ENCODE data around the gene TPK1.

TPK1 gene

DNA sequence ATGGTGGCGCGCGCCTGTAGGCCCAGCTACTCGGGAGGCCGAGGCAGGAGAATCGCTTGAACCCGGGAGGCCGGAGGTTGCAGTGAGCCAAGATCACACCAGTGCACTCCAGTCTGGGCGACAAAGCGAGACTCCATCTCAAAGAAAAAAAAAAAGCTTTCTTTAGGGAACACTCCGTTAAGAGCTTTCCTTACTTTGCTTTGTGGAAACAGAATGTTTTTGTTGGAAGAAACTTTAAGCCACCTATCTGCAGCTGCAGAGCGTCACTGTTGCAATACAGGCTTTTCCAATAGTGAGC, 641 bp upstream of the TPK1 start:
- peaks cover 7 to 30% of the 10 kb centered on the region in 2 donors for H3K4me1 Mint-ChIP-seq

DNA sequence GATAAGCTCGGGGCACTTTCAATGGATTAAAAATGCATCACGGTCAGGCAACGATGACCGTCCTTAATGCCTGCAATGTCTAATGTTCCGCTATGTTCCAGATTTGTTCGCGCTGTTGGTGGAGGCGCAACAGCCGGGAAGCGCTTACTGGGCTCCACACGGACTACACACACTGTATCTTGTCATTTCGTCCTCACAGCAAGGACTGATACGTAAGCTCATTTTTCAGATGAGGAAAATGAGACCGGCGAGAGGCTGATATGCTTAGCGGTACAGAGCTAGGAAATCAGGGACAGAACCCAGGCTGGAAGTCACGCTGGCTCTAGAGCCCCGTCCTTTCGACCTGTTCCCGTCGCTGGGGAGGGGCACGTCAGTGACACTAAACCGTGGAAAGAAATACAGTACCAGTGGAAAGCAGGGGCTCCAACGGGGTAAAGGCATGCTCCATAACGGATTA, 670 bp downstream of the TPK1 start:
- peak; percentile 6 for DNase-seq
- ATAC-seq (replicated peaks), result peak; percentile 38 to 43
- peak overlapping the region; percentile 99 for H3K27ac Mint-ChIP-seq
- H3K9me3 Mint-ChIP-seq, result peaks cover 10 to 13% of the 10 kb centered on the region in 2 donors
- no peaks in the 10 kb centered on the region for H3K27me3 Mint-ChIP-seq
- peaks cover 12 to 31% of the 10 kb centered on the region in 2 donors for H3K4me1 Mint-ChIP-seq
- H3K4me3 Mint-ChIP-seq, result peak overlapping the region; percentile 89 to 99
- peaks cover 10 to 12% of the 10 kb centered on the region in 2 donors for H3K36me3 Mint-ChIP-seq

More for the DNA sequence above, 641 bp upstream of the TPK1 start:
- Mint-ChIP-seq H3K4me3 (peak overlapping the region; percentile 82 to 89), H3K27ac (peak overlapping the region; percentile 94), H3K27me3 (no peaks in the 10 kb centered on the region), H3K36me3 (peaks cover 7 to 9% of the 10 kb centered on the region in 2 donors), H3K9me3 (peaks cover 7 to 8% of the 10 kb centered on the region in 2 donors)
- DNase-seq (no peak), ATAC-seq (replicated peaks) (no peak)

DNA sequence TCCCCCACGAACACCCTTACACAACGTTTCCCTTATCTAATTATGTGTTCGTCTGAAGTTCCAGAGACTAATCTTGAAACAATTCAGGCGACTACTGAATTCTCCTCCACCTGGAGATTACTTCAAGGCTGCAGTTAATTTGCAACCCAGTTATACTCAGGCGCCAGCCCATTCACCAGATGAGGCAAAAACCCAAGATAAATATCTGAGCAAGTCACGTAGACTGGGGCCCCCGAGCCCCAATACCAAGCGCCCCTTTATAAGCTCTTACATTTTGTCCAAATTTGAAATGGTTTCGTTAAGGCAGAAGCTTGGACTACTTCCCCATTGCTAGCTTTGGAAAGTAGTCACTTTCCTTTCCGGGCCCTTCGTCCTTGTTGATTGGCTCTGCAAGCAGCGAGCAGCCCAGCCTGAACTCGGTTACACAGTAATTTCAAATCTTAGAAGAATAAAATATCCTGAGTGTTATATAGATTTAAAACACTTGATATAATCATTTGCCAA, 1.2 kb downstream of the TPK1 start:
- peaks cover 11 to 13% of the 10 kb centered on the region in 2 donors for H3K9me3 Mint-ChIP-seq
- H3K27ac Mint-ChIP-seq, result peak overlapping the region; percentile 99
- H3K4me1 Mint-ChIP-seq, result peaks cover 14 to 33% of the 10 kb centered on the region in 2 donors
- DNase-seq (peak; percentile 17), ATAC-seq (replicated peaks) (peak; percentile 33 to 41)
- peaks cover 10 to 12% of the 10 kb centered on the region in 2 donors for H3K36me3 Mint-ChIP-seq
- H3K4me3 Mint-ChIP-seq, result peak overlapping the region; percentile 89 to 99
- H3K27me3 Mint-ChIP-seq, result no peaks in the 10 kb centered on the region

DNA sequence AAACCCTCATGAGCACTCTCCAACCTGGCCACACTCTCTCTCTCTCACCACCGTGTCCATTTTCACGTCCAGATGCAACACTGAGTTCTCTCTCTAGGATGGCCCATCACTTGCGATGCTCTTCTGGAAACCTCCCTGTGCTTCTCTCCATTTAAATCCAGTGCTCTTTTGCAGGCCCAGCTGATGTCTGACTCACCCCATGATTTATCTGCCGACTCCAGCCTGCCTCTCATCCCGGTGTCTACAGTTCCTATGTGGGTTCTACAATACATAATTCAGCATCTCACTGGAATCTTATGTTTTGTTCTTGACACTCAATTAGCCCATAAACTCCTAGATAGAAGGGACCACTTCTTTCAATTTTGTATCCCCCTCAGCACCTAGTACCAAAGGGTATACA, 5.0 kb downstream of the TPK1 start:
- Mint-ChIP-seq H3K4me3 (no peak overlapping the region), H3K27ac (no peak overlapping the region), H3K9me3 (peaks cover 4 to 6% of the 10 kb centered on the region in 2 donors), H3K4me1 (peaks cover 12 to 45% of the 10 kb centered on the region in 2 donors), H3K36me3 (peaks cover 8% of the 10 kb centered on the region in 2 donors), H3K27me3 (no peaks in the 10 kb centered on the region)
- DNase-seq, result no peak
- no peak for ATAC-seq (replicated peaks)

DNA sequence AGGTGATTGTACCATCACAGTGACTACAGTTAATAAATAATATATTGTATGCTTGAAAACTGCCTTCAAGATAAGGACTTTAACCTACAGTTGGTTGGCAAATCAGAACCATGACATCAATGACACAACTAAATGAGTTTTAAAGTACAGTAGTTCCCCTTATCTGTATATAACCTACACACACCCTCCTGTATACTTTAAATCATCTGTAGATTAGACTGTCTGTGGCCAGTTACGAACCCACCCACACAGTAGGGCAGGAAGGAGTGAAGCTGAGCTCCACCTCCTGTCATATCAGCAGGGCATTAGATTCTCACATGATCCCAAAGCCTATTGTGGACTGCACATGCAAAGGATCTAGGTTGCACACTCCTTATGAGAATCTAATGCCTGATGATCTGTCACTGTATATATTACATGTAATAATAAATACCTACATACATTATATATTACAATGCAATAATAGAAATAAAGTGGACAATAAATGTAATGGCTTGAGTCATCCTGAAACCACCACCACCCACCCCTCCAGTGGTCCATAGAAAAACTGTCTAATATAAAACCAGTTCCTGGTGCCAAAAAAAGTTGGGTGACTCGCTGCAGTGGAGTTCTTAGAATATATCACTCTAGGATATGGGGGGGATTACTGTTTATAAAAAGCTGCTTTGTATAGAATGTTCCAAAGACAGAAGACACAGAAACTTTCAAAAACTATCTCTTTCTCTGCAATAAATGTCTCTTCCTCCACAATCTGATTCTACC, 5.6 kb downstream of the TPK1 start:
- Mint-ChIP-seq H3K4me1 (peaks cover 15 to 51% of the 10 kb centered on the region in 2 donors), H3K27ac (no peak overlapping the region), H3K36me3 (peaks cover 8% of the 10 kb centered on the region in 2 donors), H3K4me3 (no peak overlapping the region), H3K27me3 (no peaks in the 10 kb centered on the region), H3K9me3 (peaks cover 4 to 6% of the 10 kb centered on the region in 2 donors)
- peak; percentile 56 to 61 for ATAC-seq (replicated peaks)
- no peak for DNase-seq

DNA sequence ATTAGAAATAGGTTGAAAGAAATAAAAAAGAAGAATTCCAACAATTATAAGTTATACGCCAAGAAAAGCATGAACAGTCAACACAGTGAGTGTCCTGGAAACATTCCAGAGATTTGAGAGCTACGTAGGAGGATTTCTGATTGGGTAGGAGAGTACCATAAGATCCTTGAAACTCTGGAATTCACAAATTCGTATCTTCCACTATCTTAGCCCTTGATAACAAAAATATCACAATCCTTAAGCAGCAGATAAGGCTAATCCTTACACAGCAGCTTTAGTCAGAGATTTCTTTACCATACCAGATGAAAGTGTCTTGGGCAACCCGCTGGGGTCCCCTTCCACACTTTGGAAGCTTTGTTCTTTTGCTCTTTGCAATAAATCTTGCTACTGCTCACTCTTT, 8.2 kb downstream of the TPK1 start:
- Mint-ChIP-seq H3K4me3 (no peak overlapping the region), H3K27ac (no peak overlapping the region), H3K4me1 (peaks cover 21 to 56% of the 10 kb centered on the region in 2 donors), H3K27me3 (no peaks in the 10 kb centered on the region), H3K9me3 (peaks cover 4 to 6% of the 10 kb centered on the region in 2 donors), H3K36me3 (peaks cover 5 to 8% of the 10 kb centered on the region in 2 donors)
- DNase-seq, result no peak
- ATAC-seq (replicated peaks), result no peak

DNA sequence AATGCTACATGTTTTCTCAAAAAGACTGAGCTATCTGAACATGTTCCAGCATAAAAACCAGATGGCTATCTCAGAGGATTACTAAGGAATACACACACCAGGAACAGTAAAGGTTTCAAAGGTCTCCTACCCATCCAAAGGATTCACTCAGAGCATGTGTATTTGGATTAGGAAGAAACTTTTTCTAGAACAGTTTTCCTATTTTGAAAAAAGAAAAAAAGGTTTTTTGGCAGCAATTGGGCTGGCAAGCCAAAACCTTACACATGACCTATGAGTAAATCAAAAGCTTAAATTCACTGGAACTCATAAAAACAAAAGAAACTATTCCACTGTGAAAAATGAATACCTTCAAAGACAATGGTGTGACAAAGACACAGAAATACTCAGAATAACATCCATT, 9.6 kb downstream of the TPK1 start:
- no peak overlapping the region for H3K27ac Mint-ChIP-seq
- no peak for ATAC-seq (replicated peaks)
- no peak for DNase-seq
- peaks cover 4 to 6% of the 10 kb centered on the region in 2 donors for H3K9me3 Mint-ChIP-seq
- H3K4me1 Mint-ChIP-seq, result peaks cover 29 to 65% of the 10 kb centered on the region in 2 donors
- H3K27me3 Mint-ChIP-seq, result no peaks in the 10 kb centered on the region
- H3K4me3 Mint-ChIP-seq, result peak overlapping the region in 1 of 2 donors; percentile 11
- H3K36me3 Mint-ChIP-seq, result peaks cover 5 to 8% of the 10 kb centered on the region in 2 donors

DNA sequence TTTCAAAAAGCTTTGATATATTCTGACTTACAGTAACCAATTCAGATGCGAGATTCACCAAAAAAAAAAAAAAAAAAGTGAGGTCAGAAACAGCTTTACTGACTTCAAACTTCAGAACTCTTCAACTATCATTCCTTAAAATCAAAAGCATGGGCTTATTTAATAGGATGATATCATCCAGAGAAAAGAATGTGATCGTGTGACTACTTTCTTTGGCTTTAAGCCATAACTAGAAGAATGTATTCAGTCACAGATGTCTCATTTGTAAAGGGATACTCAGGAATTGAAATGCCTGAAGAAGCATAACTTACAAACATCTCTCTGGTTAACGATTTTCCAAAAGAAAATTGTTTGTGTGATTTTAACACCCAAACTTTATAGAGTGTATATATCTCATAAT, 11.5 kb downstream of the TPK1 start:
- Mint-ChIP-seq H3K4me1 (peaks cover 32 to 65% of the 10 kb centered on the region in 2 donors), H3K27ac (no peak overlapping the region), H3K27me3 (no peaks in the 10 kb centered on the region), H3K4me3 (no peak overlapping the region), H3K36me3 (peaks cover 0 to 3% of the 10 kb centered on the region in 2 donors), H3K9me3 (no peaks in the 10 kb centered on the region)
- ATAC-seq (replicated peaks) (no peak), DNase-seq (no peak)

DNA sequence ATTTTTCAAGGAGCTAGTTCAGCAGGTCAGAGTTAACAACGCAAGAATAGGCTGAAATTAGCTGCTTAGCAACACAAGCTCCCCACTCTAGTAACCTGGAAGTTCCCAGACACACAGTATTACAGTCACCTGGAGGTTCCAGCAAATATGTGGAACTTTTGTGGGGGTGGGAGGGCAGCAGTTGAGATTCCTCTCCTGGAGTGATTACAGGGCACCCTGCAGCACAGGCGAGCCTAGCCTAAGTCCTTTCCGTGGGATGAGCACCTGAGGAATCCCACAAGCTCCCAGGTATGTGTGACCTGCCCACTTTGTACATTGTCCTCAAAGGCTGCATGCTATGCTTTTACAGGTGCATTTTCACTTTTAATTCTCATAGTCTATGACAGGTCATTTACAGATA, 13.6 kb downstream of the TPK1 start:
- no peak for ATAC-seq (replicated peaks)
- H3K27ac Mint-ChIP-seq, result no peak overlapping the region

DNA sequence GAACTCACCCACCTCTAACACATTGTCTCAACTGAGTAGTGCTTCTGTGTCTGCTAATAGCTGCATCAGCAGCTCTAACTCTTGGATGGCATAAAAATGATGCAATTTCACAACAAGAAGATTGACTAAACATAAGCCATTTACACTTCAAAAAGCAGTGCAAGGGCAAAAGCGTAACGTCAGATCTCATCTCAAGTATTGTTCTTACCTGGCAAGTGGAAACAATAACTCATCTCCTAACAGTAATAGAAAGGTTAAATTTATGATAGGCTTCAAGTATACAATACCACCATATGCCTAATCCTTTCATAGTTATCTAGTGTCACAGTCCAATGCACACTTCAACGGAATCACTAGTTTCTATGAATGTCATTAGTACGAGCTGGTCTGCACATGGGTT, 14.8 kb downstream of the TPK1 start:
- no peaks in the 10 kb centered on the region for H3K9me3 Mint-ChIP-seq
- DNase-seq (peak; percentile 15), ATAC-seq (replicated peaks) (peak; percentile 83 to 85)
- H3K27ac Mint-ChIP-seq, result peak overlapping the region; percentile 71
- peaks cover 48 to 75% of the 10 kb centered on the region in 2 donors for H3K4me1 Mint-ChIP-seq
- H3K27me3 Mint-ChIP-seq, result no peaks in the 10 kb centered on the region
- H3K36me3 Mint-ChIP-seq, result peaks cover 0 to 2% of the 10 kb centered on the region in 2 donors
- H3K4me3 Mint-ChIP-seq, result peak overlapping the region in 1 of 2 donors; percentile 46

More for the DNA sequence above, 13.6 kb downstream of the TPK1 start:
- DNase-seq, result no peak
- H3K9me3 Mint-ChIP-seq, result no peaks in the 10 kb centered on the region
- no peak overlapping the region for H3K4me3 Mint-ChIP-seq
- peaks cover 0 to 3% of the 10 kb centered on the region in 2 donors for H3K36me3 Mint-ChIP-seq
- H3K27me3 Mint-ChIP-seq, result no peaks in the 10 kb centered on the region
- peaks cover 45 to 77% of the 10 kb centered on the region in 2 donors for H3K4me1 Mint-ChIP-seq

DNA sequence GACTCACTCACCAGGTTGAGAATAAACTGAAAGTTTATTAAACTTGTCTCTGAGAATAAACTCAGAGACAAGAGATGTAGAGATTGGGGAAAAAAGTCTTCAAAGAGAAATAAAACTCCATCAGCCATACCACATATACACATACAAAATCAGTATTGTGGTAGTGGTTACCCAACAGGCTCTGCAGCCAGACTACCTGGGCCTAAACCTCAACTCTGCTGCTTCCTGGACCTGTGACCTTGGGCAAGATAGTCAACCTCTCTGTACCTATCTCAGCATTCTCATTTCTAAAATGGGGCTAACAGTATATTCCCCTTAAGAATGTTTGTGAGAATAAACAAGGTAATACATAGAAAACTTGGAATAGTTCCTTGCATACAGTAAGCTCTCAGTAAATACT, 15.3 kb downstream of the TPK1 start:
- ATAC-seq (replicated peaks) (no peak), DNase-seq (no peak)
- H3K4me1 Mint-ChIP-seq, result peaks cover 48 to 70% of the 10 kb centered on the region in 2 donors
- H3K9me3 Mint-ChIP-seq, result no peaks in the 10 kb centered on the region
- peaks cover 0 to 3% of the 10 kb centered on the region in 2 donors for H3K36me3 Mint-ChIP-seq
- no peak overlapping the region for H3K4me3 Mint-ChIP-seq
- peak overlapping the region; percentile 31 for H3K27ac Mint-ChIP-seq
- H3K27me3 Mint-ChIP-seq, result no peaks in the 10 kb centered on the region

DNA sequence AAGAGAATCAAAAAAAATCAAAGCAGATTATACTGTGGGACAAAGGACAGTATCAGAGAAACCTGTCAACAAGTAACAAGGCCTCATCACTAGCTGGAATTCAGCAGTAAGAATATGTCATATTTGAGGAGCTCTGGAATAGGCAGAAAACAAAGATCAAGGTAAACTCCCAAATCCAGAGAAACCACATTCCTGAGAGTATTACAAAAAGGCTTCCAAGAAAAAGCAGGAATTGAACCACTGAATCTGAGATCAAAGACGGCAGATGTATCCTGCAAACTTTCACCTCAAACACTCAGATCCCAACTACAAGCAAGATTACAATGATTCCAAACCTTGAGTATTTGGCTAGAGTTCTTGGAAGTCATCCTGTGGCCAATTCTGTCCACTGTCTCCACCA, 16.3 kb downstream of the TPK1 start:
- Mint-ChIP-seq H3K4me1 (peaks cover 42 to 60% of the 10 kb centered on the region in 2 donors), H3K27me3 (no peaks in the 10 kb centered on the region), H3K9me3 (no peaks in the 10 kb centered on the region), H3K27ac (peak overlapping the region; percentile 11), H3K36me3 (peaks cover 0 to 3% of the 10 kb centered on the region in 2 donors), H3K4me3 (no peak overlapping the region)
- no peak for ATAC-seq (replicated peaks)
- DNase-seq, result no peak

DNA sequence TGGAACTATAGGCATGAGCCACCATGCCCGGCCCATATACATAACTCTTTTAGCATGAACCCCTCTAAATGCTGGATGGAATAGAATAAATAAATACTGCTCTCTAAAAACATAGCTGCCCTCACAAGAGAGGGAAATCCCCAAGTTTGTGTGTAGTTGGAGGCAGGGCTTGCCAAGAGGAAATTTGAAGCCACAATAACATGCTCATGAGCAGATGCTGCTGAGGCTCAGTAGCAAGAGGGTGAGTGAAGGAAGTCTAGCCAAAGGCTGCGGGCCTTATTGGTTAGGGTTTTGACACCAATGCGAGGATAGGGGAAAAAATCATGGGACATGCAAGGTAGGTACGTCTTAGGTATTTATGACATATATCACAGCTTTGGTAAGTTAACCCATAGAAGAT, 17.3 kb downstream of the TPK1 start:
- peaks cover 0 to 3% of the 10 kb centered on the region in 2 donors for H3K36me3 Mint-ChIP-seq
- ATAC-seq (replicated peaks) (peak; percentile 81 to 87), DNase-seq (peak; percentile 28)
- H3K4me3 Mint-ChIP-seq, result peak overlapping the region; percentile 1 to 36
- H3K27me3 Mint-ChIP-seq, result no peaks in the 10 kb centered on the region
- H3K27ac Mint-ChIP-seq, result peak overlapping the region; percentile 57
- H3K9me3 Mint-ChIP-seq, result no peaks in the 10 kb centered on the region
- H3K4me1 Mint-ChIP-seq, result peaks cover 38 to 53% of the 10 kb centered on the region in 2 donors

DNA sequence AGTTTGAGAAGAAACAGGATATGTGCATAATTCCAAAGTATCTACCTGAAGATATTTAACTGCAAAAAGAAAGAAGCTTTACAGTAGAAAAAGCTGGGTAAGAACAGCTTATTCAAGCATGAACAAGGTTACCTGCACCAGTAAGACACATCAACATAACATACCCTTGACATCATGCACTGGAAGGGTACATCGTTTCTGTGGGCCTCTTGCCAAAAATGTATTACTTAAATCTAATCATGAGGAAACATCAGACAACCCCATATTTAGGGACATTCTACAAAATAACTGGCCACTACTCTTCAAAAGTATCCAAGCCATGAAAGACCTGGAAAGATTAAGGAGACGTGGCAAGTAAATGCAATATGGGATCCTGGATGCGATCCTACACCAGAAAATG, 18.9 kb downstream of the TPK1 start:
- Mint-ChIP-seq H3K9me3 (no peaks in the 10 kb centered on the region), H3K4me3 (no peak overlapping the region), H3K27ac (no peak overlapping the region), H3K4me1 (peaks cover 30 to 51% of the 10 kb centered on the region in 2 donors), H3K36me3 (peaks cover 0 to 3% of the 10 kb centered on the region in 2 donors), H3K27me3 (no peaks in the 10 kb centered on the region)
- DNase-seq (no peak), ATAC-seq (replicated peaks) (no peak)

DNA sequence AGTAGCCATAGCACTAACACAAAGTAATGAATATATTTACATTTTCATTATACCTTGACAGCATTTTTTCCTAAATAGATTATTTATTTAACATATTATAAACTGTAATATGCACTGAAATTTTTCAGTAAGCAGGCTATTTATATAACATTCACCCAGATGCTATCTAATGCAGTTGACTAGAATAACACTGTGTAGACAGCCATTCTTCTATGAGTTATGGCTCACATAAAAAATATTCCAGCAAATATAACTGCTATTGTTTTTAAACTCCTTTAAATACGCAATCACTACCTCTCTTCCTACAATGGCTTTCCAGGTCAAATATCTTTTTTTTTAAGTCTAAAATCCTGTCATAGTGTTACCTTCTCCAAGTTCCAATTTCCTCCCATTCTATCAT, 21.6 kb downstream of the TPK1 start:
- ATAC-seq (replicated peaks), result no peak
- Mint-ChIP-seq H3K4me3 (no peak overlapping the region), H3K27ac (no peak overlapping the region), H3K36me3 (peaks cover 2 to 3% of the 10 kb centered on the region in 2 donors), H3K27me3 (no peaks in the 10 kb centered on the region), H3K9me3 (no peaks in the 10 kb centered on the region), H3K4me1 (peaks cover 26 to 41% of the 10 kb centered on the region in 2 donors)
- DNase-seq, result no peak
